Ascending aorta (tissue), 2 donors: ENCODE data around the gene RTL10. TPM values are rescaled to one million over a fixed set of nuclear protein-coding genes. Genes with fewer than 3 reads are reported as not detected.

ENCODE experiments used
- DNase-seq, 2 donors: peaks; one replicate each; pipeline ENCODE4 v3.0.0-alpha.2; 2019; ENCODE audit warnings: low spot score in 2 of 2
- H3K27ac ChIP-seq, 2 donors: fragments of 200-600 bp; sonication (generic); one replicate each; pipeline ENCODE4 v1.5.1; 2016 to 2017; ENCODE audit warnings: mild to moderate bottlenecking in 1 of 2
- H3K27me3 ChIP-seq: fragments of 200-600 bp; sonication (generic); one replicate; pipeline ENCODE4 v1.5.1; 2017
- H3K36me3 ChIP-seq, 2 donors: fragments of 200-600 bp; sonication (generic); one replicate each; pipeline ENCODE4 v1.5.1; 2016
- H3K4me1 ChIP-seq, 2 donors: fragments of 200-600 bp; sonication (generic); one replicate each; pipeline ENCODE4 v1.5.1; 2016 to 2017; ENCODE audit warnings: mild to moderate bottlenecking in 1 of 2
- H3K4me3 ChIP-seq, 2 donors: fragments of 200-600 bp; sonication (generic); one replicate each; pipeline ENCODE4 v1.5.1; 2016 to 2017; ENCODE audit warnings: mild to moderate bottlenecking in 1 of 2
- H3K9me3 ChIP-seq, 2 donors: fragments of 200-600 bp; sonication (generic); one replicate each; pipeline ENCODE4 v1.5.1; 2016
- CTCF ChIP-seq, 3 experiments: fragments of 200-600 bp in 2 of 3; fragments of 450-650 bp in 1 of 3; sonication (generic) in 2 of 3; IDR thresholded peaks; one replicate each; pipeline ENCODE4 v1.5.1; 2016 to 2019; ENCODE audit warnings: antibody characterized with exemption in 3 of 3, mild to moderate bottlenecking in 1 of 3, moderate library complexity in 1 of 3
- intact Hi-C: fragments of 100-400 bp; cut with DNase I; formaldehyde crosslinking; loops from one replicate; pipeline ENCODE4 v1.15.1; 2023
- total RNA-seq: library from RNA; depleted of rRNA; stranded (reverse); fragments of >200 nt; gene quantifications from one replicate; pipeline ENCODE4 v1.1.0, GENCODE V29; 2016

RTL10 gene
- total RNA-seq, 1 donor from 2014 or later, result 8.8 TPM

- TF ChIP-seq CTCF (IDR thresholded peaks at IDR 0.05), result no peak
- Histone ChIP-seq H3K4me1 (no peaks in the 10 kb centered on the region), H3K27me3 (no peaks in the 10 kb centered on the region), H3K36me3 (peaks cover 39 to 60% of the 10 kb centered on the region in 2 donors), H3K27ac (no peak overlapping the region), H3K4me3 (no peak overlapping the region), H3K9me3 (no peaks in the 10 kb centered on the region)
- intact Hi-C loops, result no loop called here
- no peak for DNase-seq
Measured at GRCh38 chr22:19896665-19897355, 42.1 kb upstream of the RTL10 start.

GRCh38 chr22:19895160-19895849 is 40.6 kb upstream of the RTL10 start:
- no peak for TF ChIP-seq CTCF (IDR thresholded peaks at IDR 0.05)
- H3K4me1 ChIP-seq, result no peaks in the 10 kb centered on the region
- no peak overlapping the region for H3K27ac ChIP-seq
- peaks cover 36 to 49% of the 10 kb centered on the region in 2 donors for H3K36me3 ChIP-seq
- no peaks in the 10 kb centered on the region for H3K27me3 ChIP-seq
- no peaks in the 10 kb centered on the region for H3K9me3 ChIP-seq
- no peak overlapping the region for H3K4me3 ChIP-seq
- intact Hi-C loops, result no loop called here
- no peak for DNase-seq

- Histone ChIP-seq H3K4me3 (no peak overlapping the region), H3K36me3 (peaks cover 28 to 44% of the 10 kb centered on the region in 2 donors), H3K27ac (no peak overlapping the region), H3K27me3 (no peaks in the 10 kb centered on the region), H3K9me3 (no peaks in the 10 kb centered on the region), H3K4me1 (no peaks in the 10 kb centered on the region)
- DNase-seq, result no peak
- intact Hi-C loops, result no loop called here
- TF ChIP-seq CTCF (IDR thresholded peaks at IDR 0.05), result no peak
Measured at GRCh38 chr22:19893363-19893762, 38.7 kb upstream of the RTL10 start.

- no peak for TF ChIP-seq CTCF (IDR thresholded peaks at IDR 0.05)
- H3K9me3 ChIP-seq, result no peaks in the 10 kb centered on the region
- no peak for DNase-seq
- no peak overlapping the region for H3K27ac ChIP-seq
- H3K36me3 ChIP-seq, result peaks cover 24 to 39% of the 10 kb centered on the region in 2 donors
- no peaks in the 10 kb centered on the region for H3K27me3 ChIP-seq
- intact Hi-C loops, result no loop called here
- H3K4me3 ChIP-seq, result no peak overlapping the region
- no peaks in the 10 kb centered on the region for H3K4me1 ChIP-seq
Measured at GRCh38 chr22:19892925-19893324, 38.3 kb upstream of the RTL10 start.

- H3K4me1 ChIP-seq, result no peaks in the 10 kb centered on the region
- intact Hi-C loops, result no loop called here
- H3K27ac ChIP-seq, result no peak overlapping the region
- no peak overlapping the region for H3K4me3 ChIP-seq
- no peaks in the 10 kb centered on the region for H3K27me3 ChIP-seq
- peaks cover 22 to 34% of the 10 kb centered on the region in 2 donors for H3K36me3 ChIP-seq
- no peak for DNase-seq
- no peaks in the 10 kb centered on the region for H3K9me3 ChIP-seq
- TF ChIP-seq CTCF (IDR thresholded peaks at IDR 0.05), result no peak
Measured at GRCh38 chr22:19892257-19892879, 37.7 kb upstream of the RTL10 start.
